Esophagus muscularis mucosa (tissue), 3 donors: ENCODE results near the gene KCNQ1.

Source experiments
- CTCF ChIP-seq, 3 experiments: fragments of 200-600 bp in 2 of 3; fragments of 450-650 bp in 1 of 3; sonication (generic) in 2 of 3; IDR thresholded peaks; one replicate each; pipeline ENCODE4 v1.5.1; 2017 to 2019; ENCODE audit warnings: antibody characterized with exemption in 3 of 3, mild to moderate bottlenecking in 2 of 3, moderate library complexity in 1 of 3
- POLR2A ChIP-seq: fragments of 450-650 bp; IDR thresholded peaks from one replicate; pipeline ENCODE4 v1.6.1; 2017; ENCODE audit warnings: antibody characterized with exemption, moderate library complexity, mild to moderate bottlenecking, low read depth

GRCh38 chr11:2550606-2550970 lies 105.8 kb downstream of the KCNQ1 start:
- TF ChIP-seq POLR2A (no peak), CTCF (IDR thresholded peaks at IDR 0.05) (no peak)
